PFSK-1 (cell line): ENCODE measurements around the gene IL20RB.

ENCODE experiments used
- FOXP2 ChIP-seq: optimal IDR thresholded peaks from 2 replicates; pipeline ENCODE3; 2011; ENCODE audit warnings: borderline replicate concordance, control low read depth, inconsistent platforms; ENCODE audit not compliant: insufficient read depth; ENCODE audit errors: extremely low read length, extremely low read depth
- POLR2AphosphoS5 ChIP-seq: IDR thresholded peaks from 2 replicates; pipeline ENCODE4 v1.6.1; 2012; ENCODE audit warnings: low read depth, mild to moderate bottlenecking, control low read depth, low read length, moderate library complexity
- REST ChIP-seq, 2 experiments: IDR thresholded peaks; 2 replicates each; pipeline versions ENCODE4 v1.6.1 to v1.8.0; 2011 to 2012; ENCODE audit warnings: low read depth in 2 of 2, low read length in 2 of 2, control low read depth in 1 of 2, inconsistent platforms in 1 of 2, mild to moderate bottlenecking in 1 of 2, moderate library complexity in 1 of 2; ENCODE audit not compliant: insufficient read depth in 1 of 2
- SIN3A ChIP-seq: IDR thresholded peaks from 2 replicates; pipeline ENCODE4 v1.6.1; 2012; ENCODE audit warnings: mild to moderate bottlenecking, low read length, moderate library complexity, borderline replicate concordance; ENCODE audit not compliant: insufficient read depth

GRCh38 chr3:136937175-136937574 is 20.6 kb upstream of the IL20RB start:
- no peak for TF ChIP-seq POLR2AphosphoS5
- TF ChIP-seq SIN3A, result no peak
- TF ChIP-seq REST (IDR thresholded peaks at IDR 0.05; ENCODE audit: insufficient read depth in 1 of 2, low read depth in 2 of 2, low read length in 2 of 2), result no peak
- no peak for TF ChIP-seq FOXP2
